Measurements from ENCODE around the gene GPC5. TPM values are rescaled to one million over a fixed set of nuclear protein-coding genes. Genes with fewer than 3 reads are reported as not detected.

Gene GPC5
- total RNA-seq, 1 experiment from 2014 or later, result 0.15 TPM

GRCh38 chr13:92412481-92412880, 1014.1 kb downstream of the GPC5 start:
- H3K4me3 Mint-ChIP-seq, result no peak overlapping the region
- H3K9me3 ChIP-seq (ENCODE audit: control insufficient read depth, low read depth, low read length), result no peaks in the 10 kb centered on the region
- no peak overlapping the region for H2BK120ac ChIP-seq (ENCODE audit: low read depth, low read length, poor library complexity, severe bottlenecking)
- H2AK5ac ChIP-seq (ENCODE audit: insufficient read length, low read length), result no peak overlapping the region
- no peak overlapping the region for H4K91ac ChIP-seq (ENCODE audit: insufficient read length, low read depth, low read length)
- no peak overlapping the region for H2BK12ac ChIP-seq (ENCODE audit: insufficient read length, low read depth, low read length)
- H3K18ac ChIP-seq (ENCODE audit: insufficient read length, low read depth, low read length), result no peak overlapping the region
- no peak overlapping the region for H4K5ac ChIP-seq (ENCODE audit: insufficient read length, low read depth, low read length)
- peaks cover 1% of the 10 kb centered on the region; the same call in 1 of the 2 replicates for H3K27me3 ChIP-seq (ENCODE audit: insufficient read depth, low read length)
- DNase-seq, result no peak
- no peak overlapping the region for H2BK15ac ChIP-seq (ENCODE audit: low read depth, low read length)
- no peak overlapping the region for H3K27ac Mint-ChIP-seq
- no peak overlapping the region for H4K8ac ChIP-seq (replicated peaks; ENCODE audit: insufficient read length, low read depth, low read length)
- H3K4me2 ChIP-seq (ENCODE audit: insufficient read depth, insufficient read length, low read length), result no peak overlapping the region
- no peak overlapping the region for H2BK20ac ChIP-seq (ENCODE audit: low read depth, low read length, poor library complexity, severe bottlenecking)
- H3K27me3 Mint-ChIP-seq (ENCODE audit: low read depth), result peaks cover 4% of the 10 kb centered on the region; the same call in 1 of the 2 replicates
- no peaks in the 10 kb centered on the region for H3K23me2 ChIP-seq (ENCODE audit: insufficient read length, low read depth, low read length, poor library complexity, severe bottlenecking)
- WGBS (ENCODE audit: extremely low coverage, insufficient read length, low lambda C conversion rate), result no CpG with 5 or more reads among the region's 3 CpGs
- H3K4ac ChIP-seq (ENCODE audit: low read depth, low read length), result no peak overlapping the region
- H2AFZ ChIP-seq (ENCODE audit: low read length), result no peak overlapping the region
- H3K56ac ChIP-seq (ENCODE audit: insufficient read length, low read depth, low read length), result no peak overlapping the region
- no peaks in the 10 kb centered on the region for H3K79me1 ChIP-seq (ENCODE audit: insufficient read depth, low read depth, low read length, poor library complexity, severe bottlenecking)
- H3K9me3 Mint-ChIP-seq, result no peaks in the 10 kb centered on the region
- no peak overlapping the region for H3K9ac ChIP-seq (ENCODE audit: extremely low read depth, insufficient read length, low read length)
- H3K4me1 Mint-ChIP-seq, result peaks cover 0 to 5% of the 10 kb centered on the region in 2 experiments; a peak in 2 of 4 replicates
- no peak for TF ChIP-seq CTCF (conservative IDR thresholded peaks at IDR 0.05)
- H3K27ac ChIP-seq (ENCODE audit: insufficient read length, low read depth, low read length), result no peak overlapping the region
- H3K23ac ChIP-seq (ENCODE audit: insufficient read length, low read depth, low read length), result no peak overlapping the region
- no peak overlapping the region for H2BK5ac ChIP-seq (ENCODE audit: insufficient read length, low read length)
- H3K79me2 ChIP-seq (ENCODE audit: insufficient read depth, low read length), result no peaks in the 10 kb centered on the region
- no peaks in the 10 kb centered on the region for H4K20me1 ChIP-seq (ENCODE audit: control insufficient read depth, insufficient read depth, insufficient read length)
- H3T11ph ChIP-seq (ENCODE audit: low read length), result no peak overlapping the region
- no peak overlapping the region for H3K14ac ChIP-seq (ENCODE audit: insufficient read depth, low read length)
- H3K4me1 ChIP-seq (ENCODE audit: insufficient read depth, low read length), result no peaks in the 10 kb centered on the region; the same call in 1 of the 2 replicates
- no peaks in the 10 kb centered on the region for H3K36me3 Mint-ChIP-seq (ENCODE audit: insufficient read depth in 1 of 3, low read depth in 3 of 3)

All from H9 (cell line).